HG02588 (cell line): ENCODE results near the gene P3H1.
"Not testable (repeated sequence)": the region's sequence is repeated elsewhere in the genome, so short reads cannot be mapped to it uniquely, and the experiment has no call there.

Experiments
- ATAC-seq: cut with Tn5 transposase; IDR thresholded peaks from one replicate; pipeline ENCODE4 v1.9.1; 2021; ENCODE audit warnings: mild to moderate bottlenecking, moderate library complexity; ENCODE audit not compliant: unreplicated experiment

Gene P3H1

GRCh38 chr1:42733415-42734200 lies 33.2 kb downstream of the P3H1 start:
- ATAC-seq = no peak

- no peak for ATAC-seq
Measured at GRCh38 chr1:42732126-42732680, 34.6 kb downstream of the P3H1 start.

GRCh38 chr1:42731585-42731984 lies 35.2 kb downstream of the P3H1 start:
- ATAC-seq = no peak

GRCh38 chr1:42730988-42731387 lies 35.8 kb downstream of the P3H1 start:
- ATAC-seq = no peak

- no peak for ATAC-seq
Measured at GRCh38 chr1:42730002-42730401, 36.8 kb downstream of the P3H1 start.

GRCh38 chr1:42725820-42726219 lies 41.0 kb downstream of the P3H1 start:
- not testable (repeated sequence) for ATAC-seq

GRCh38 chr1:42723511-42723910 lies 43.3 kb downstream of the P3H1 start:
- ATAC-seq = no peak

GRCh38 chr1:42722403-42722802 lies 44.4 kb downstream of the P3H1 start:
- not testable (repeated sequence) for ATAC-seq

- ATAC-seq = no peak
Measured at GRCh38 chr1:42721926-42722325, 44.9 kb downstream of the P3H1 start.

- no peak for ATAC-seq
Measured at GRCh38 chr1:42720868-42721267, 46.0 kb downstream of the P3H1 start.

GRCh38 chr1:42714441-42714840 lies 52.4 kb downstream of the P3H1 start:
- ATAC-seq = not testable (repeated sequence)

- no peak for ATAC-seq
Measured at GRCh38 chr1:42713293-42713692, 53.5 kb downstream of the P3H1 start.

GRCh38 chr1:42712808-42713207 lies 54.0 kb downstream of the P3H1 start:
- not testable (repeated sequence) for ATAC-seq

- no peak for ATAC-seq
Measured at GRCh38 chr1:42703888-42704464, 62.9 kb downstream of the P3H1 start.

GRCh38 chr1:42700006-42700405 lies 66.8 kb downstream of the P3H1 start:
- no peak for ATAC-seq

GRCh38 chr1:42698081-42698813 lies 68.6 kb downstream of the P3H1 start:
- ATAC-seq = no peak
